Testis (tissue), 3 donors: ENCODE results near the gene FBLN1. TPM values are rescaled to one million over a fixed set of nuclear protein-coding genes. Genes with fewer than 3 reads are reported as not detected.

Source experiments
- DNase-seq: peaks from one replicate; pipeline ENCODE4 v3.0.0-alpha.2; 2019
- H3K27ac ChIP-seq, 2 donors: fragments of 200-600 bp; sonication (generic); one replicate each; pipeline ENCODE4 v1.5.1; 2019
- H3K27me3 ChIP-seq: fragments of 200-600 bp; sonication (generic); one replicate; pipeline ENCODE4 v1.5.1; 2019
- H3K36me3 ChIP-seq: fragments of 200-600 bp; sonication (generic); one replicate; pipeline ENCODE4 v1.5.1; 2017; ENCODE audit warnings: low read depth; ENCODE audit errors: missing control alignments
- H3K4me1 ChIP-seq: fragments of 200-600 bp; sonication (generic); one replicate; pipeline ENCODE4 v1.5.1; 2019
- H3K4me3 ChIP-seq, 2 donors: fragments of 200-600 bp; sonication (generic); one replicate each; pipeline ENCODE4 v1.5.1; 2017 to 2019
- H3K9me3 ChIP-seq: fragments of 200-600 bp; sonication (generic); one replicate; pipeline ENCODE4 v1.5.1; 2017
- CTCF ChIP-seq, 3 experiments: fragments of 450-650 bp in 2 of 3; fragments of 200-600 bp in 1 of 3; sonication (generic) in 1 of 3; IDR thresholded peaks; one replicate each; pipeline ENCODE4 v1.5.1; 2016 to 2019; ENCODE audit warnings: antibody characterized with exemption in 3 of 3, mild to moderate bottlenecking in 2 of 3, moderate library complexity in 1 of 3
- POLR2A ChIP-seq: fragments of 450-650 bp; IDR thresholded peaks from one replicate; pipeline ENCODE4 v1.6.1; 2017; ENCODE audit warnings: antibody characterized with exemption, mild to moderate bottlenecking, moderate library complexity
- WGBS, 2 donors: methylation state at CpG; one replicate each; pipeline ENCODE4 v1.1.5; 2018; 5-methylcytosine and 5-hydroxymethylcytosine counted together
- intact Hi-C: fragments of 100-400 bp; cut with DNase I; formaldehyde crosslinking; loops from one replicate; pipeline ENCODE4 v1.15.1; 2023; ENCODE audit warnings: low total_unique reads
- polyA plus RNA-seq: library from polyadenylated mRNA; stranded (reverse); fragments of 350-450 nt; fragmentation: Illumina TruSeq; extraction: RNeasy Lipid Tissue Mini Kit (QIAGEN cat#74804); gene quantifications from one replicate; pipeline ENCODE4 v1.2.3, GENCODE V29; 2014; ENCODE audit warnings: low read depth, low replicate concordance; ENCODE audit not compliant: insufficient read depth
- total RNA-seq, 2 donors: library from RNA; depleted of rRNA; stranded (reverse); fragments of >200 nt; gene quantifications; one replicate each; pipeline ENCODE4 v1.2.3, GENCODE V29; 2016

Gene FBLN1
- total and polyA plus RNA-seq, 3 donors from 2014 or later = 32.4 to 154 (median 42.2) TPM

- Histone ChIP-seq H3K27me3 (no peaks in the 10 kb centered on the region), H3K27ac (no peak overlapping the region), H3K4me1 (no peaks in the 10 kb centered on the region), H3K4me3 (no peak overlapping the region), H3K36me3 (no peaks in the 10 kb centered on the region), H3K9me3 (no peaks in the 10 kb centered on the region)
- intact Hi-C loops = no loop called here
- no peak for DNase-seq
- 73 to 83% methylated on average over 6 of the region's 6 CpGs for WGBS, 2 donors
- TF ChIP-seq CTCF (IDR thresholded peaks at IDR 0.05) (no peak), POLR2A (no peak)
These were observed 80.3 kb downstream of the FBLN1 start for GRCh38 chr22:45582955-45583320.

GRCh38 chr22:45583504-45583903, 80.8 kb downstream of the FBLN1 start:
- Histone ChIP-seq H3K27me3 (no peaks in the 10 kb centered on the region), H3K36me3 (no peaks in the 10 kb centered on the region), H3K27ac (no peak overlapping the region), H3K4me1 (no peaks in the 10 kb centered on the region), H3K4me3 (no peak overlapping the region), H3K9me3 (no peaks in the 10 kb centered on the region)
- no peak for TF ChIP-seq POLR2A
- TF ChIP-seq CTCF (IDR thresholded peaks at IDR 0.05) = no peak
- DNase-seq = no peak
- intact Hi-C loops = no loop called here
- 89 to 95% methylated on average over 5 of the region's 5 CpGs for WGBS, 2 donors

DNA sequence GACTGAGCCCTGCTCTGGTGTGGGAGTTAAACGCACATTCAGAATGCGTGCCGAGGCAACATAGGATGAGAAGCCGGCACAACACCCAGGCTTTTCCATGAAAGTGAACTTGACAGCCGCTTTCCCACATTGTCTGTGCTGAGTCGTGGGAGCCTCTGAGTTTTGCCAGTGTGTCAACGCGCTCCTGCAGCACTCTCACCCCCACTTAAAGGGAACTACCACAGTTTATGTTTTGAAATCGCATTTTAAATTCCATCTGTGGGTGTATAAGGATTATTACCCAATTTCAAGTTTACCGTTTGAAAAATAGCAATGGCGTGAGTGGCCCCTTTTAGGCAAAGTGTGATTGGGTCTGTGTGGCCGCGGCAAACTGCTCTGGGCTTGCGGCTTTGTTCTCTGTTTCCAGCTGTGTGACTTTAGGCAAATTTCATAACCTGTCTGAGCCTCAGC, 81.5 kb downstream of the FBLN1 start:
- Histone ChIP-seq H3K4me1 (no peaks in the 10 kb centered on the region), H3K36me3 (no peaks in the 10 kb centered on the region), H3K27ac (no peak overlapping the region), H3K27me3 (no peaks in the 10 kb centered on the region), H3K4me3 (no peak overlapping the region), H3K9me3 (no peaks in the 10 kb centered on the region)
- no peak for TF ChIP-seq CTCF (IDR thresholded peaks at IDR 0.05)
- no peak for TF ChIP-seq POLR2A
- intact Hi-C loops = no loop called here
- 59 to 71% methylated on average over 13 to 14 of the region's 14 CpGs for WGBS, 2 donors
- DNase-seq = no peak

DNA sequence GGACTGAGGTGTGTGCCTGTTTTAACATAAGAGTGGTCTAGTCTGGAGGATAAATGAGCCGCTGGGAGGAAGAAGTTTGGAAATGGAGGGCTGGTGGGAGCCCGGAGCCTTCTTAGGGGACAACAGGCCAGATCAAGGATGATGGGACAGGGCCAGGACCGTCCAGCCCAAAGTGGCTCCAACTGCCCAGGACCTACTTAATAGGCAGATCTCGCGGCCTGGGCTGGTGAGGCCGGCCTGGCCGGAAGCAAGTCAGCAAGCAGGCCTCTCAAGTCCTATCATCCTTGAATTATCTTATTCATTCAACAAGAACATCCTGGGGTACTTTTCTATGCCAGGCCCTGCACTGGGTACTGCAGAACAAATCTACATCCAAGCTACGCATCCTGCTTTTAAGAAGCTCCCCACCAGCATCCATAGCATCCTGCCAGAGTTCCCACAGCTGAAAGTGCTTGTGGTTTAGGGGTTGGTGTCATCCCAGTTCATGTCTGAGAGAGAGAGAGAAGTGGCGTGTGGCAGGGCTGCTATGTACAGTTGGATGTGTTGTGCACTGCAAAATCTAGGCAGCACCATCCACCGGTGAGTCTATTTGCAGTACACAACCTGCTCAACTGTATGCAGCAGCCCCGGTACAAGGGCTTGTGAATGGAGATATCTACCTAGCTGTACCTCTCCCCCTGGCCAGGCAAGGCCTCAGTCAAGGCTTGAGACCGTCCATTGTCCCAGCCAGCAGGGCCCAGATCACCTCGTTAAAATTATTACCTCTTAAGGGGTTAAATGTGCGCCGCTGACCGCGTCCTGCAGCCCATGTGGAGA, 82.1 kb downstream of the FBLN1 start:
- DNase-seq = no peak
- no peaks in the 10 kb centered on the region for H3K36me3 ChIP-seq
- H3K4me1 ChIP-seq = no peaks in the 10 kb centered on the region
- intact Hi-C loops = no loop called here
- 81 to 88% methylated on average over 13 to 17 of the region's 17 CpGs for WGBS, 2 donors
- H3K9me3 ChIP-seq = no peaks in the 10 kb centered on the region
- H3K27ac ChIP-seq = no peak overlapping the region
- no peaks in the 10 kb centered on the region for H3K27me3 ChIP-seq
- no peak overlapping the region for H3K4me3 ChIP-seq
- TF ChIP-seq CTCF (IDR thresholded peaks at IDR 0.05) = no peak
- TF ChIP-seq POLR2A = no peak

DNA sequence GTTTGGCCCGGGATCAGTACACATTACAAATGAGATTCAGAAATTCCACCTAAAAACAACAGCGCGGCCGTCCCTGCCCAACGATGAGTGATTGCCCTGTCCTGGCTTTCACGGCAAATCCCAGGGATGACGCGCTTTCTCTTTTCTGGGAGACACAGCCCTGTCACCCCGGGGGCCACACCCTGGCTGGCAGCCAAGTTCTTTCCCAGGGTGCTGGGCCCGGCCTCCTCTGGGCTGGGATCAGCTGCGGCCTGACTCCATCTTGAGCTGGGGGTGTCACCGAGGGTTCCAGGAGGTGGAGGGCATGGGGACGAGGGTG, 82.7 kb downstream of the FBLN1 start:
- DNase-seq = no peak
- TF ChIP-seq POLR2A (no peak), CTCF (IDR thresholded peaks at IDR 0.05) (no peak)
- no peaks in the 10 kb centered on the region for H3K9me3 ChIP-seq
- H3K4me3 ChIP-seq = no peak overlapping the region
- no peak overlapping the region for H3K27ac ChIP-seq
- H3K36me3 ChIP-seq = no peaks in the 10 kb centered on the region
- intact Hi-C loops = no loop called here
- WGBS, 2 donors = 52 to 80% methylated on average over 11 to 13 of the region's 13 CpGs
- H3K27me3 ChIP-seq = no peaks in the 10 kb centered on the region
- no peaks in the 10 kb centered on the region for H3K4me1 ChIP-seq
